ENCODE data around the gene KMT2C.

DNA sequence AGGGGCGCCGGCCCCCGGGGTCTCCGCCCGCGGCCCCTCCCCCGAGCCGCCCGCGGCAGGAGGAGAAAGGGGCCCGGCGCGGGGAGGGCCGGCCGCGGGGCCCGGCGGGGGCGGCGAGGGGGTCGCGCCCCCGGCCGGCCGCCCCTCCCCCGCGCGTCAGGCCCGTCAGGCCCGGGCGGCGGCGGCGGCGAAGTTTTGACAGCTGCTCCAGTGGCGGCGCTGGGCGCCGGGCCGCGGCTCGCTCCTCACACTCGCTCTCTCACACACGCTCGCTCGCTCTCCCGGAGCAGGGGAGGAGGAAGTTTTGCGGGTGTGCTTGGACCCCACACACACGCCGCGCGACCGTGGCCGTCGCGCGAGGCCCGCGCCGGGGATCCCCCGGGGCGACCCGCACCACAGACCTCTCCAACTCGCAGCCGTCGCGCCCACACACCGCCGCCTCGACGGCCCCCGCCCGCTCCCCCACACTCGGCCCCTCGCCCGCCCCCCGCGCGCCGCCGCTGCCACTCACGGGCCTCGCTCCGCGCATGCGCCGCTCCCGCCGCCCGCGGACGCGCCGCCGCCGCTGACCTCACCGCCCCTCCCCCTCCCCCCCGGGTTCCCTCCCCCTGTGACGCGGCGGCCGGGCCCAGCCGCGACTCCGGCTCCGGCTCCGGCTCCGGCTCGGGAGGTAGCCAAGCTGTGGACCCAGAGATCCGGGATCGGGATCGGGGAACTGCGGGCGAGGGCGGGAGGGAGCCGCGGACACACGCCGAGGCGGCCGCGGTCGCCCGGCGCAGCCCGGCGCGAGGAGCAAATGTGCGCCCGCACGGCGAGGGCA, 518 bp upstream of the KMT2C start:
- TF ChIP-seq, protein P1, sequence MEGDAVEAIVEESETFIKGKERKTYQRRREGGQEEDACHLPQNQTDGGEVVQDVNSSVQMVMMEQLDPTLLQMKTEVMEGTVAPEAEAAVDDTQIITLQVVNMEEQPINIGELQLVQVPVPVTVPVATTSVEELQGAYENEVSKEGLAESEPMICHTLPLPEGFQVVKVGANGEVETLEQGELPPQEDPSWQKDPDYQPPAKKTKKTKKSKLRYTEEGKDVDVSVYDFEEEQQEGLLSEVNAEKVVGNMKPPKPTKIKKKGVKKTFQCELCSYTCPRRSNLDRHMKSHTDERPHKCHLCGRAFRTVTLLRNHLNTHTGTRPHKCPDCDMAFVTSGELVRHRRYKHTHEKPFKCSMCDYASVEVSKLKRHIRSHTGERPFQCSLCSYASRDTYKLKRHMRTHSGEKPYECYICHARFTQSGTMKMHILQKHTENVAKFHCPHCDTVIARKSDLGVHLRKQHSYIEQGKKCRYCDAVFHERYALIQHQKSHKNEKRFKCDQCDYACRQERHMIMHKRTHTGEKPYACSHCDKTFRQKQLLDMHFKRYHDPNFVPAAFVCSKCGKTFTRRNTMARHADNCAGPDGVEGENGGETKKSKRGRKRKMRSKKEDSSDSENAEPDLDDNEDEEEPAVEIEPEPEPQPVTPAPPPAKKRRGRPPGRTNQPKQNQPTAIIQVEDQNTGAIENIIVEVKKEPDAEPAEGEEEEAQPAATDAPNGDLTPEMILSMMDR (IDR thresholded peaks at IDR 0.05) = no peak
- TF ChIP-seq POLR2A (IDR thresholded peaks at IDR 0.05) (no peak), POLR2AphosphoS5 (IDR thresholded peaks at IDR 0.05) (peak; percentile 17 to 53 (median 31))
